Measurements from ENCODE around the gene CDADC1.

DNA sequence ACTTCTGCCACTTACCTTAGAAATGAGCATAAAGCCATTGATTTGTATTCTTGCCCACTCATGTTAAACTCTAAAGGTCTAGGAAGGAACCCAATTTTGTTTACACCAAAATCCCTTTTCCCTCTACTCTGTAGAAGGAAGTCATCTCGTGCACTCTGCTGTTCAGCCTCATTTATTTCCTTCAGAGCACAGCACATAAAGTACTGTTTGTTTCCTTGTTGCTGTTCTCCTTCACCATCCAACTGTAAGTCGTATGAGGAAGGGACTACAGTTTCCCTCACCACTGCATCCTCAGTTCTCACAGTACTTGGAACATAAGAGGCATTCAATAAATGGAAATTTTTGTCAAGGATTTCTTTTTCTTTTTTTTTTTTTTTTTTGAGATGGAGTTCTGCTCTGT, 24.6 kb downstream of the CDADC1 start:
- TF ChIP-seq, protein P1, sequence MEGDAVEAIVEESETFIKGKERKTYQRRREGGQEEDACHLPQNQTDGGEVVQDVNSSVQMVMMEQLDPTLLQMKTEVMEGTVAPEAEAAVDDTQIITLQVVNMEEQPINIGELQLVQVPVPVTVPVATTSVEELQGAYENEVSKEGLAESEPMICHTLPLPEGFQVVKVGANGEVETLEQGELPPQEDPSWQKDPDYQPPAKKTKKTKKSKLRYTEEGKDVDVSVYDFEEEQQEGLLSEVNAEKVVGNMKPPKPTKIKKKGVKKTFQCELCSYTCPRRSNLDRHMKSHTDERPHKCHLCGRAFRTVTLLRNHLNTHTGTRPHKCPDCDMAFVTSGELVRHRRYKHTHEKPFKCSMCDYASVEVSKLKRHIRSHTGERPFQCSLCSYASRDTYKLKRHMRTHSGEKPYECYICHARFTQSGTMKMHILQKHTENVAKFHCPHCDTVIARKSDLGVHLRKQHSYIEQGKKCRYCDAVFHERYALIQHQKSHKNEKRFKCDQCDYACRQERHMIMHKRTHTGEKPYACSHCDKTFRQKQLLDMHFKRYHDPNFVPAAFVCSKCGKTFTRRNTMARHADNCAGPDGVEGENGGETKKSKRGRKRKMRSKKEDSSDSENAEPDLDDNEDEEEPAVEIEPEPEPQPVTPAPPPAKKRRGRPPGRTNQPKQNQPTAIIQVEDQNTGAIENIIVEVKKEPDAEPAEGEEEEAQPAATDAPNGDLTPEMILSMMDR (IDR thresholded peaks at IDR 0.05), result no peak
- TF ChIP-seq POLR2A (IDR thresholded peaks at IDR 0.05), result no peak
- no peak for TF ChIP-seq POLR2AphosphoS5 (IDR thresholded peaks at IDR 0.05)
